NB4 (cell line): ENCODE measurements around the gene VILL.
"Not testable (repeated sequence)": the region's sequence is repeated elsewhere in the genome, so short reads cannot be mapped to it uniquely, and the experiment has no call there.

Experiments
- CTCF ChIP-seq: IDR thresholded peaks from one replicate; pipeline ENCODE4 v1.5.1; 2012; ENCODE audit warnings: low read depth, low read length
- POLR2A ChIP-seq: IDR thresholded peaks from 2 replicates; pipeline ENCODE4 v1.6.1; 2011; ENCODE audit warnings: mild to moderate bottlenecking; ENCODE audit not compliant: insufficient read length; ENCODE audit errors: extremely low read depth

DNA sequence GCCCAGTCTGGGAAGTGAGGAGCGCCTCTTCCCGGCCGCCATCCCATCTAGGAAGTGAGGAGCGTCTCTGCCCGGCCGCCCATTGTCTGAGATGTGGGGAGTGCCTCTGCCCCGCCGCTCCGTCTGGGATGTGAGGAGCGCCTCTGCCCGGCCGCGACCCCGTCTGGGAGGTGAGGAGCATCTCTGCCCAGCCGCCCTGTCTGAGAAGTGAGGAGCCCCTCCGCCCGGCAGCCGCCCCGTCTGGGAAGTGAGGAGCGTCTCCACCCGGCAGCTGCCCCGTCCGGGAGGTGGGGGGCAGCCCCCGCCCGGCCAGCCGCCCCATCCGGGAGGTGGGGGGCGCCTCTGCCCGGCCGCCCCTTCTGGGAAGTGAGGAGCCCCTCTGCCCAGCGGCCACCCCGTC lies 62.7 kb downstream of the VILL start:
- not testable (repeated sequence) for TF ChIP-seq CTCF, POLR2A
